Ovary (tissue), 9 donors: Measurements from ENCODE around the gene PCARE. TPM values are rescaled to one million over a fixed set of nuclear protein-coding genes. Genes with fewer than 3 reads are reported as not detected.
A peak's percentile ranks its signal among the peaks of the same experiment; 100 is the strongest.

Source experiments
- DNase-seq, 5 donors: peaks; one replicate each; pipeline ENCODE4 v3.0.0-alpha.2; 2019 to 2020
- H3K27ac ChIP-seq, 2 donors: fragments of 200-600 bp; one replicate each; pipeline versions ENCODE4 v1.5.1 to v1.8.0; 2019 to 2022
- H3K27me3 ChIP-seq: fragments of 200-600 bp; one replicate; pipeline ENCODE4 v1.8.0; 2022
- H3K36me3 ChIP-seq: fragments of 200-600 bp; sonication (generic); one replicate; pipeline ENCODE4 v1.5.1; 2019
- H3K4me1 ChIP-seq: one replicate; pipeline ENCODE4 v1.8.1; 2013; ENCODE audit warnings: mild to moderate bottlenecking, moderate library complexity; ENCODE audit not compliant: insufficient read depth
- H3K4me3 ChIP-seq: fragments of 200-600 bp; sonication (generic); one replicate; pipeline ENCODE4 v1.5.1; 2017
- H3K9me3 ChIP-seq, 2 donors: fragments of 200-600 bp in 1 of 2; sonication (generic) in 1 of 2; one replicate each; pipeline versions ENCODE4 v1.5.1 to v1.8.1; 2013 to 2019; ENCODE audit warnings: mild to moderate bottlenecking in 1 of 2, moderate library complexity in 1 of 2
- EP300 ChIP-seq: sonication (generic); formaldehyde crosslinking; IDR thresholded peaks from one replicate; pipeline ENCODE4 v1.6.1; 2017; ENCODE audit warnings: antibody characterized with exemption
- POLR2A ChIP-seq: fragments of 450-650 bp; IDR thresholded peaks from one replicate; pipeline ENCODE4 v1.6.1; 2017; ENCODE audit warnings: antibody characterized with exemption, mild to moderate bottlenecking, moderate library complexity
- WGBS, 3 donors: extraction: QIAGEN DNeasy Blood & Tissue Kit in 1 of 3; methylation state at CpG; one replicate each; pipeline versions ENCODE4 v1.1.5 to v1.1.7; 2013 to 2017; 5-methylcytosine and 5-hydroxymethylcytosine counted together
- intact Hi-C, 4 donors: fragments of 100-400 bp; cut with DNase I; formaldehyde crosslinking; loops; one replicate each; pipeline versions ENCODE4 v1.11.0 to v1.15.1; 2022 to 2023
- polyA plus RNA-seq, 2 donors: library from polyadenylated mRNA; stranded (reverse); fragments of 200-250 nt in 1 of 2; fragments of 350-450 nt in 1 of 2; fragmentation: Illumina TruSeq in 1 of 2; extraction: RNeasy Lipid Tissue Mini Kit (QIAGEN cat#74804) in 1 of 2; gene quantifications; one replicate each; pipeline ENCODE4 v1.2.3, GENCODE V29; 2013 to 2014
- total RNA-seq, 7 donors: library from RNA; depleted of rRNA in 2 of 7; stranded (reverse); fragments of >200 nt in 2 of 7; fragmentation: NEBNext Ultra II Directional in 3 of 7; extraction: Animal tissue kit (Norgen Biotek cat#: 25700) in 3 of 7; gene quantifications; one replicate each; pipeline versions ENCODE4 v1.1.0 to v1.2.4, GENCODE V29; 2016 to 2023
- TF ChIP-seq, protein P1 (sequence below), 3 donors: fragments of 450-650 bp in 2 of 3; fragments of 200-600 bp in 1 of 3; IDR thresholded peaks; one replicate each; pipeline versions ENCODE4 v1.5.1 to v1.8.0; 2016 to 2022; ENCODE audit warnings: antibody characterized with exemption in 3 of 3, mild to moderate bottlenecking in 1 of 3
- donor health status: DM: no; HTN: no; CAD: no; lungs with moderate emphysema.
- donor health status: DM: no; HTN: no; CAD: no.
- donor health status: Bipolar disorder and iron deficiency.
- donor health status: DM: yes; HTN: yes; CAD: no.
- donor health status: DM: no; HTN: no; CAD: no.
- donor health status: DM: yes; HTN: yes; CAD: no.

PCARE gene
- total and polyA plus RNA-seq, 9 donors = 0.08 to 0.50 (median 0.20) TPM

DNA sequence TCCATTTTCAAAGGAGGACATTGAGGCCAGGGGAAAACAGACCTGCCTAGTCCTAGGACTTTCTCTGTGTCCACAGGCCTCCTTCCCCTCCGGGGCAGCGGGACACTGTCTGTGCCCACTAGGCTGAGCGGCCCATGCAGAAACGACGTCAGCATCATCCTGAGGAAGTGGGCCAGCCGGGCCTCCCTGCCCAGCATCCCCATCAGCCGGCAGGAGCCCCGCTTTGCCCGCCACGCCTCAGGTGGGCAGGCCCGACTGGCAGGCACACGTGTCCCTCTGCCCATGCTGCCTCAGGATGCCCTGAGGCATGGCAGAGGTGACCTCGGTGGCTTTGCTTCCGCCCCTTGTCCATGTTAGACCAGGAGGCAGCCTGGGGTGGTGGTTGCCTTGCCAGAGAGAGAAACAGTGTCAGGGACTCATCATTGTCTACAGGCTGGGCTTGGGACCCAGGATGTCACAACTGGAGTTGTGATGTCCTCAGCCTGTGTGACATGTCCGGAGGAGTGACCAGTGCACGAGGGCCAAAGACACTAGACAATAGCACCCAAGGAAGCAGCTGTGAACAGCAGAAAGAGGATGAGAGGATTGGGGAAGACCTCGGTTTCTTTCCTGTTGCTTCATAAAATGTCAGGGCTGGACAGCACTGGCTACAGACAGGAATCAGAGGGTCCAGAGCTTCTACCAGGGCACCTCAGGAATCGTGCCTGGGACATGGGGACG, 56.4 kb downstream of the PCARE start:
- WGBS, 3 donors = 93 to 96% (median 94%) methylated on average over 19 of the region's 19 CpGs
- Histone ChIP-seq H3K4me3 (no peak overlapping the region), H3K9me3 (no peaks in the 10 kb centered on the region), H3K36me3 (no peaks in the 10 kb centered on the region), H3K4me1 (peaks cover 17% of the 10 kb centered on the region), H3K27me3 (no peaks in the 10 kb centered on the region), H3K27ac (no peak overlapping the region)
- intact Hi-C loops = no loop called here
- no peak for TF ChIP-seq POLR2A
- no peak for TF ChIP-seq EP300
- TF ChIP-seq, protein P1, sequence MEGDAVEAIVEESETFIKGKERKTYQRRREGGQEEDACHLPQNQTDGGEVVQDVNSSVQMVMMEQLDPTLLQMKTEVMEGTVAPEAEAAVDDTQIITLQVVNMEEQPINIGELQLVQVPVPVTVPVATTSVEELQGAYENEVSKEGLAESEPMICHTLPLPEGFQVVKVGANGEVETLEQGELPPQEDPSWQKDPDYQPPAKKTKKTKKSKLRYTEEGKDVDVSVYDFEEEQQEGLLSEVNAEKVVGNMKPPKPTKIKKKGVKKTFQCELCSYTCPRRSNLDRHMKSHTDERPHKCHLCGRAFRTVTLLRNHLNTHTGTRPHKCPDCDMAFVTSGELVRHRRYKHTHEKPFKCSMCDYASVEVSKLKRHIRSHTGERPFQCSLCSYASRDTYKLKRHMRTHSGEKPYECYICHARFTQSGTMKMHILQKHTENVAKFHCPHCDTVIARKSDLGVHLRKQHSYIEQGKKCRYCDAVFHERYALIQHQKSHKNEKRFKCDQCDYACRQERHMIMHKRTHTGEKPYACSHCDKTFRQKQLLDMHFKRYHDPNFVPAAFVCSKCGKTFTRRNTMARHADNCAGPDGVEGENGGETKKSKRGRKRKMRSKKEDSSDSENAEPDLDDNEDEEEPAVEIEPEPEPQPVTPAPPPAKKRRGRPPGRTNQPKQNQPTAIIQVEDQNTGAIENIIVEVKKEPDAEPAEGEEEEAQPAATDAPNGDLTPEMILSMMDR (IDR thresholded peaks at IDR 0.05) = no peak
- peak in 1 of 5 donors; percentile 36 for DNase-seq

DNA sequence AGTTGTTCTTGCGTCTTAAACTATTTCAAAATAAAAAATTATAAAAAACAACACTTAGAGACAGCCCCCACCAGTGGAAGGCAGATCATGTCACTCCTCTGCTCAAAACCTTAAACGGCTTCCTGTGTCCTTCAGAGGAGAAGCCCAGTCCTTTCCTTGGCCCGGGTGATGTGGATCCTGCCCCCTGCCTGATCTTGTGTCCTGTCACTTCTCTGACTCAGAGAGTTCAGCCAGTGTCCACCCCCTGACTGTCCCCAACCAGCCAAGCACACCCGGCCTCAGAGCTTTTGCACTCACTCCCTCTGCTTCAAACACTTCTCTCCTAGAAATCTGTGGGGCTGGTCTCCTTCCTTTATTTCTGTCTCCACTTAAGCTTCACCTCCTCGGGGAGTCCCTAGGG, 57.8 kb downstream of the PCARE start:
- intact Hi-C loops = no loop called here
- WGBS, 3 donors = 29 to 42% (median 32%) methylated on average over 5 of the region's 5 CpGs
- H3K27ac ChIP-seq = peak overlapping the region in 1 of 2 donors; percentile 27

DNA sequence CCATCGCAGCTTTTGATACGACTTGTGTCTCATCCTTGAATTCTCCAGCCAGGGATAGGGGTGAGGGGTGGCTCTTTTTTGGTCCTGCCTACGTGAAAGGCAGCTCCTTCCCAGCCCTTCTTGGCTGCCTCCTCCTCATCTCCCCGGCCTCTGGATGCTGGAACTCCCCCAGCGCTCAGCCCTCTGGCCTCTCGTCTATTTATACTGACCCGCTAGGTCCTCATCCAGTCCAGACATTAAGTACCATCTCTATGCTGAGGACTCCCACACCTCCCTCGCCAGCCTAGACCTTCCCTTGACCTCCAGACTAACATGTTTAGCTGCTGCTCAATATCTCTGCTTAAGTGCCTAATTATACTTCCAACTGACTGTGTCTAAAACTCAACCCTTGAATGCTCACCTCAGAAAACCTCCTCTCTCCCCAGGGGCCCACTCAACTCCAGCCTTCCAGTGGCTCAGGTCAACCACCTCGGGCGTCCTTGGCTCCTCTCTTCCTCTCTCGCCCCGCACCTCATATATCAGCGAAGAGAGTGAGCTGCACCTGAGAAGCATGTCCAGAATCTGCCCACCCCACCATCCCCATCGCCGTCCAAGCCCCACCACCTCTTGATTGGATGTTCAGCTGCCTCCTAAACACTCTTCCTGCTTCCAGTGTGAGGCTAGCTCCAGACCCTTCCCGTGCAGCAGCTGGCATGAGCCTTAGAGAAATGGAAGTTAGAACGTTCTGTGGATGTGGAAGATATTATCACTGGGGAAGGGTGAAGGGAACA, 58.4 kb downstream of the PCARE start:
- no peak overlapping the region for H3K4me3 ChIP-seq
- no peaks in the 10 kb centered on the region for H3K9me3 ChIP-seq
- TF ChIP-seq EP300 = no peak
- no peak for TF ChIP-seq POLR2A
- TF ChIP-seq, protein P1 (IDR thresholded peaks at IDR 0.05) = no peak
- H3K36me3 ChIP-seq = no peaks in the 10 kb centered on the region
- WGBS, 3 donors = 19 to 40% (median 23%) methylated on average over 17 of the region's 17 CpGs
- peaks cover 33% of the 10 kb centered on the region for H3K4me1 ChIP-seq
- no peaks in the 10 kb centered on the region for H3K27me3 ChIP-seq
- peak overlapping the region in 1 of 2 donors; percentile 27 for H3K27ac ChIP-seq
- intact Hi-C loops = no loop called here
- DNase-seq = peak; percentile 51 to 80 (median 72)

More for the DNA sequence above, 57.8 kb downstream of the PCARE start:
- Histone ChIP-seq H3K9me3 (no peaks in the 10 kb centered on the region), H3K4me3 (no peak overlapping the region), H3K4me1 (peaks cover 27% of the 10 kb centered on the region), H3K27me3 (no peaks in the 10 kb centered on the region), H3K36me3 (no peaks in the 10 kb centered on the region)
- peak in 1 of 5 donors; percentile 36 for DNase-seq
- no peak for TF ChIP-seq POLR2A
- no peak for TF ChIP-seq EP300
- TF ChIP-seq, protein P1 (IDR thresholded peaks at IDR 0.05) = no peak

DNA sequence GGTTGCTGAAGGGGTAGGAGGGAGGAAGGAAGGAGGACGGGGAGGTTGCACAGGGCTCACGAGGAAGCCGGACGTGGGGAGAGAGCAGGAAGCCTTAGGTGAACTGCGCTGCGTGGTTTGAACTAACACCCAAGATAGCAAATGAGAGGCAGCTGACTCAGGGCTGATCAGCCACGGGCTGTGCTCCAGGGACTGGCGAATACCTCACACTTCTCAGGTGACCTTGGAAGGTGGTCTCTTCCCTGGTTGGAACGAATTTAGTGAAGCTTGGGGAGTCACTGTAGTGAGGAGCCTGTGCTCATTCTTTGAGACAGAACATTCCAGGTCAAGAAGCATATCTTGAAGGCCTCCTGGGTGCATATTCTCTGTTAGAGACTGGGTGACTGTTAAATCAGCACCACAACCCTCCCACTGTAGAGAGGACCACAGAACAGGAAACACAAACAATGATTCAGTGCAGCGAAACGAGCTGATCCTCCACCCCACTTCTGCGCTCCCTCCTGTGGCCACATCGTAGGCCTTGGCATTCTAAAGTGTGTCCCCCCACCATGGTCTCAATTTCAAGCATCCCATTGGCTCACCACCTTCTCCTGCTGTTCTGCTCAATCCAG, 59.4 kb downstream of the PCARE start:
- Histone ChIP-seq H3K27me3 (no peaks in the 10 kb centered on the region), H3K36me3 (no peaks in the 10 kb centered on the region), H3K9me3 (no peaks in the 10 kb centered on the region), H3K27ac (peak overlapping the region in 1 of 2 donors; percentile 27), H3K4me1 (peaks cover 35% of the 10 kb centered on the region), H3K4me3 (no peak overlapping the region)
- intact Hi-C loops = no loop called here
- TF ChIP-seq, protein P1 (IDR thresholded peaks at IDR 0.05) = no peak
- no peak for TF ChIP-seq EP300
- no peak for TF ChIP-seq POLR2A
- DNase-seq = peak in 2 of 5 donors; percentile 37 to 39
- 43 to 60% (median 47%) methylated on average over 13 of the region's 13 CpGs for WGBS, 3 donors
